ENCODE results near the gene RIMBP2.

The RIMBP2 gene

DNA sequence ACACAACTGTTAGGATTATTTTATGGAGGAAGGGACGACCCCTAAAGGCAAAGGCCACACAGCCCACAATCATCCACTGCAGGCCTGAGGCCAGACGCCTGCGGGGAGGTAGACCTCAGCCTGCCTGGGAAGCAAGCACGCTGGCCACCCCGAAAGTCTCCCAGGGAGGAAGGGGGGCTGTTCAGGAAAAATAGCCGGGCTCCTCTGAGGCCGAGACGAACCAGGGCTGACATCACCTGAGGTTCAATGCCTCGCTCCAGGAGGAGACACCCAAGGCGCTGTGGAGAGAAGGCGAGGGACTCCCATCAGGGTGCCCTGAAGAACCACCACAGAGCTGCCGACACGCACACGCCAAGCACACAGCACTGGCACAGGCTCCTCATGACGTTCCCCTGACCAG is 251.1 kb downstream of the RIMBP2 start:
- H3K4me3 ChIP-seq (replicated peaks; ENCODE audit: insufficient read depth, low read length), result no peak overlapping the region
- no peak for DNase-seq (ENCODE audit: low read depth in 1 of 2, low spot score in 1 of 2)
- H3K27ac ChIP-seq (replicated peaks), result no peak overlapping the region
- no peaks in the 10 kb centered on the region for H3K27me3 ChIP-seq (ENCODE audit: insufficient read depth, poor library complexity, severe bottlenecking)
- TF ChIP-seq GABPA (IDR thresholded peaks at IDR 0.05; ENCODE audit: low read depth) (no peak), POLR2AphosphoS5 (IDR thresholded peaks at IDR 0.05; ENCODE audit: low read depth) (no peak), SPI1 (IDR thresholded peaks at IDR 0.05; ENCODE audit: borderline replicate concordance, low read depth) (no peak)
- TF ChIP-seq, protein P1, sequence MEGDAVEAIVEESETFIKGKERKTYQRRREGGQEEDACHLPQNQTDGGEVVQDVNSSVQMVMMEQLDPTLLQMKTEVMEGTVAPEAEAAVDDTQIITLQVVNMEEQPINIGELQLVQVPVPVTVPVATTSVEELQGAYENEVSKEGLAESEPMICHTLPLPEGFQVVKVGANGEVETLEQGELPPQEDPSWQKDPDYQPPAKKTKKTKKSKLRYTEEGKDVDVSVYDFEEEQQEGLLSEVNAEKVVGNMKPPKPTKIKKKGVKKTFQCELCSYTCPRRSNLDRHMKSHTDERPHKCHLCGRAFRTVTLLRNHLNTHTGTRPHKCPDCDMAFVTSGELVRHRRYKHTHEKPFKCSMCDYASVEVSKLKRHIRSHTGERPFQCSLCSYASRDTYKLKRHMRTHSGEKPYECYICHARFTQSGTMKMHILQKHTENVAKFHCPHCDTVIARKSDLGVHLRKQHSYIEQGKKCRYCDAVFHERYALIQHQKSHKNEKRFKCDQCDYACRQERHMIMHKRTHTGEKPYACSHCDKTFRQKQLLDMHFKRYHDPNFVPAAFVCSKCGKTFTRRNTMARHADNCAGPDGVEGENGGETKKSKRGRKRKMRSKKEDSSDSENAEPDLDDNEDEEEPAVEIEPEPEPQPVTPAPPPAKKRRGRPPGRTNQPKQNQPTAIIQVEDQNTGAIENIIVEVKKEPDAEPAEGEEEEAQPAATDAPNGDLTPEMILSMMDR (IDR thresholded peaks at IDR 0.05; ENCODE audit: insufficient read depth, low read length), result no peak

DNA sequence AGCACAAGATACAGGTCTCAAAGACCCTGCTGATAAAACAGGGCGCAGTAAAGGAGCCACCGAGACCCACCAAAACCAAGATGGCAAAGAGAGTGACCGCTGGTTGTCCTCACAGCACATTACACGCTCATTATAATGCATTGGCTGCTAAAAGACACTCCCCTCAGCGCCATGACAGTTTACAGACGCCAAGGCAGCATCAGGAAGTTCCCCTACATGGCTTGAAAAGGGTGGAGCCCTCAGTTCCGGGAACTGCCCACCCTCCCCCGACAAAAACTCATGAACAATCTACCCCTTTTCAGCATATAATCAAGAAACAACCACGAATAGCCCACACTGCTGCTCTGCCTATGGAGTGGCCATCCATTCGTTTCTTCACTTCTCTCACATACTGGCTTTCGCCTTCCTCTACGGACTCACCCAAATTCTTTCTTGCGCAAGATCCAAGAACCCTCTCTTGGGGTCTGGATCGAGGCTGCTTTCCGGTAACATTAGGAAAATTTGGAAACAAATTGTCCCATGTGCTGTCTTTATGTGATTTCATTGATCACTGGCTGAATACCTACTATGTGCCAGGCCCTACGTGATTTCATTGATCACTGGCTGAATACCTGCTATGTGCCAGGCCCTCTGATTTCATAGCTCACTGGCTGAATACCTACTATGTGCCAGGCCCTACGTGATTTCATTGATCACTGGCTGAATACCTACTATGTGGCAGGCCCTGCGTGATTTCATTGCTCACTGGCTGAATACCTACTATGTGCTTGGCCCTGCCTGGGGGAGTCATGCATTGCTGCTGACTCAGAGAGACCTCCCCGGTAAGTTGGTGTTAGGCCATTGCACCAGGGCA is 252.1 kb downstream of the RIMBP2 start:
- no peak overlapping the region for H3K27ac ChIP-seq (replicated peaks)
- no peak for DNase-seq (ENCODE audit: low read depth in 1 of 2, low spot score in 1 of 2)
- no peak overlapping the region for H3K4me3 ChIP-seq (replicated peaks; ENCODE audit: insufficient read depth, low read length)
- TF ChIP-seq POLR2AphosphoS5 (IDR thresholded peaks at IDR 0.05; ENCODE audit: low read depth), result no peak
- no peak for TF ChIP-seq SPI1 (IDR thresholded peaks at IDR 0.05; ENCODE audit: borderline replicate concordance, low read depth)
- TF ChIP-seq, protein P2, sequence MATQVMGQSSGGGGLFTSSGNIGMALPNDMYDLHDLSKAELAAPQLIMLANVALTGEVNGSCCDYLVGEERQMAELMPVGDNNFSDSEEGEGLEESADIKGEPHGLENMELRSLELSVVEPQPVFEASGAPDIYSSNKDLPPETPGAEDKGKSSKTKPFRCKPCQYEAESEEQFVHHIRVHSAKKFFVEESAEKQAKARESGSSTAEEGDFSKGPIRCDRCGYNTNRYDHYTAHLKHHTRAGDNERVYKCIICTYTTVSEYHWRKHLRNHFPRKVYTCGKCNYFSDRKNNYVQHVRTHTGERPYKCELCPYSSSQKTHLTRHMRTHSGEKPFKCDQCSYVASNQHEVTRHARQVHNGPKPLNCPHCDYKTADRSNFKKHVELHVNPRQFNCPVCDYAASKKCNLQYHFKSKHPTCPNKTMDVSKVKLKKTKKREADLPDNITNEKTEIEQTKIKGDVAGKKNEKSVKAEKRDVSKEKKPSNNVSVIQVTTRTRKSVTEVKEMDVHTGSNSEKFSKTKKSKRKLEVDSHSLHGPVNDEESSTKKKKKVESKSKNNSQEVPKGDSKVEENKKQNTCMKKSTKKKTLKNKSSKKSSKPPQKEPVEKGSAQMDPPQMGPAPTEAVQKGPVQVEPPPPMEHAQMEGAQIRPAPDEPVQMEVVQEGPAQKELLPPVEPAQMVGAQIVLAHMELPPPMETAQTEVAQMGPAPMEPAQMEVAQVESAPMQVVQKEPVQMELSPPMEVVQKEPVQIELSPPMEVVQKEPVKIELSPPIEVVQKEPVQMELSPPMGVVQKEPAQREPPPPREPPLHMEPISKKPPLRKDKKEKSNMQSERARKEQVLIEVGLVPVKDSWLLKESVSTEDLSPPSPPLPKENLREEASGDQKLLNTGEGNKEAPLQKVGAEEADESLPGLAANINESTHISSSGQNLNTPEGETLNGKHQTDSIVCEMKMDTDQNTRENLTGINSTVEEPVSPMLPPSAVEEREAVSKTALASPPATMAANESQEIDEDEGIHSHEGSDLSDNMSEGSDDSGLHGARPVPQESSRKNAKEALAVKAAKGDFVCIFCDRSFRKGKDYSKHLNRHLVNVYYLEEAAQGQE (IDR thresholded peaks at IDR 0.05; ENCODE audit: insufficient replicate concordance, low read depth), result no peak
- no peak for TF ChIP-seq GABPA (IDR thresholded peaks at IDR 0.05; ENCODE audit: low read depth)
- TF ChIP-seq, protein P1 (IDR thresholded peaks at IDR 0.05; ENCODE audit: insufficient read depth, low read length), result no peak
- no peaks in the 10 kb centered on the region for H3K27me3 ChIP-seq (ENCODE audit: insufficient read depth, poor library complexity, severe bottlenecking)

DNA sequence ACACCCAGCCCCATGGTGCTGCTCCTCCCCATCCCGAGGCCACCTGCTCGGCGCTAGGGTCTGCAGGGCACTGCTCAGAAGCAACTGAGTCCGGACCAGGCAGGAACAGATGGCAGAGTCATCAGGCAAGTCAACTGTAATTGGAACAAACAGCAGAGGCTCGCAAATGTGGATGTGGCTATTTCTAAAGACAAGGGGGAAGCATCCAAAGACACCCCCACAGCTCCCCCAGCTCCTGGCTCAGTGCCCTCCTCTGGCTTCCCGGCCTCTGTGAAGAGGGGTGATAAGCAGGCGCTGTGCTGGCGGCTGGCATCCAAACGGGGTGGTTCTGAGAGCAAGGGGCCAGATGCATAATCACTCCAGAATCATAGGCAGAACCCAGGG is 252.8 kb downstream of the RIMBP2 start:
- no peak overlapping the region for H3K27ac ChIP-seq (replicated peaks)
- no peak overlapping the region for H3K4me3 ChIP-seq (replicated peaks; ENCODE audit: insufficient read depth, low read length)
- H3K27me3 ChIP-seq (ENCODE audit: insufficient read depth, poor library complexity, severe bottlenecking), result no peaks in the 10 kb centered on the region
- DNase-seq (ENCODE audit: low read depth in 1 of 2, low spot score in 1 of 2), result no peak
- TF ChIP-seq, protein P1 (IDR thresholded peaks at IDR 0.05; ENCODE audit: insufficient read depth, low read length), result no peak
- TF ChIP-seq, protein P2 (IDR thresholded peaks at IDR 0.05; ENCODE audit: insufficient replicate concordance, low read depth), result no peak
- TF ChIP-seq GABPA (IDR thresholded peaks at IDR 0.05; ENCODE audit: low read depth) (no peak), POLR2AphosphoS5 (IDR thresholded peaks at IDR 0.05; ENCODE audit: low read depth) (no peak), SPI1 (IDR thresholded peaks at IDR 0.05; ENCODE audit: borderline replicate concordance, low read depth) (no peak)

Data from HL-60 (cell line).